GM12865 (cell line): ENCODE data around the gene NUDT2.
"Not testable (repeated sequence)": the region's sequence is repeated elsewhere in the genome, so short reads cannot be mapped to it uniquely, and the experiment has no call there.

Experiments
- DNase-seq: peaks from one replicate; pipeline ENCODE4 v3.0.0; 2010; ENCODE audit warnings: low read depth
- H3K4me3 ChIP-seq: 2 replicates; pipeline ENCODE4 v1.5.1; 2011; ENCODE audit warnings: mild to moderate bottlenecking, low read depth, low read length, control low read depth
- CTCF ChIP-seq: IDR thresholded peaks from 2 replicates; pipeline ENCODE4 v1.5.1; 2011; ENCODE audit warnings: low read length, control low read depth, low read depth, inconsistent platforms; ENCODE audit not compliant: insufficient read depth; ENCODE audit errors: missing control alignments

Gene NUDT2

DNA sequence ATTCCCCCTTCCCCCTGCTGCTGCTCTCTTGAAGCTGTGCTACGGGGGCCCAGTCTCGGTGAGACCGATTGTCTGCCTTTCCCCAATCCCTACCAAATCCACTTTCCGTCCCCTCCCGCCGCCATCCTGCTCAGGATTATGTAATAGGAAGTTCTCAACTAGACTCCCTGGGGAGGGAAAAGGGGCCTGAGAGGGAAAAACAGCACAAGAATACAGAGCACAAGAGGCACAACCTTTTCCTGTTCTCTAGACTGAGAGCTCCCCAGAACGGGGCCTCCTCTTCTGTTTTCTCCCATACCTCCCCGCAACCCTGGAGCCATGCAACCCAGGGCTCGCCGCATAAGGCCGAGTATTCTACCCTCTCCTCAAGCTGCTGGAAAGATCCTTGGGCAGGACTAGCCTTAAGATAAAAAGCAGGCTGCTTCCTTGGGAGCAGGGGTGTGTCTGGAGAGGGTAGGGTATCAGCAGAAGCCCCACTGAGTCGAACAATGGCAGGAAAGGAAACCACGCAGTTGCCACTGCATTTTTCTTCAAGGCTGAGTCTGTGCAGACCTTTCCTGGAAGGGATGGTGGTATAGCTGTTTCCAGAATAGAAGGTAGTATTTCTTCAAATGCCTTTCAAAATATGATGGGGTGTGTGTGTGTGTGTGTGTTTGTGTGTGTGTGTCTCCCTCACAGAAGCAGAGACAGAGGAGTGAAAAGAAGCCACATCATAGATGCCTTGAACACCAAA, 34.4 kb downstream of the NUDT2 start:
- no peak overlapping the region for H3K4me3 ChIP-seq
- TF ChIP-seq CTCF = no peak
- no peak for DNase-seq

- DNase-seq = no peak
- no peak overlapping the region for H3K4me3 ChIP-seq
- no peak for TF ChIP-seq CTCF
Measured at GRCh38 chr9:34365282-34365681, 35.9 kb downstream of the NUDT2 start.

DNA sequence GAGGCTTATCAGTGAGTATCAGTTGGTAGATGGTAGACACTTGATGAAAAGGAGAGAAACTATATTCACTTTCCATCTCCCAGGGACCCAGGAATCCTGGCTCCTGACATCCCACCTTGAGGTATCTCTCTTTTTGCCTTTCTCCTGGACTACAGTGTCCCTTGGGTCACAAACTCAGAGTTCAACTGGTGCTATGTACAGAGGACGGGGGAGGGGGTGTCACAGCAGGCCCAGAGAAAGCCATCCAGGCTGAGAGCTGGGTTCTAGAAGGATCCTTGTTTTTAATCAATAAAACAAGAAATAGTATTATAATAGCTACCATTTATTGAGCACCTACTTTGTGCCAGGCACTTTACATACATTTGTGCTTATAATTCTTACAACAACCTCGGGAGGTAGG, 37.0 kb downstream of the NUDT2 start:
- no peak for TF ChIP-seq CTCF
- H3K4me3 ChIP-seq = no peak overlapping the region
- no peak for DNase-seq

GRCh38 chr9:34367751-34368410, 38.5 kb downstream of the NUDT2 start:
- H3K4me3 ChIP-seq, DNase-seq: not testable (repeated sequence)

GRCh38 chr9:34368796-34369195, 39.4 kb downstream of the NUDT2 start:
- DNase-seq, H3K4me3 ChIP-seq: not testable (repeated sequence)

- no peak overlapping the region for H3K4me3 ChIP-seq
- no peak for DNase-seq
- TF ChIP-seq CTCF = no peak
Measured at GRCh38 chr9:34369636-34370035, 40.3 kb downstream of the NUDT2 start.

DNA sequence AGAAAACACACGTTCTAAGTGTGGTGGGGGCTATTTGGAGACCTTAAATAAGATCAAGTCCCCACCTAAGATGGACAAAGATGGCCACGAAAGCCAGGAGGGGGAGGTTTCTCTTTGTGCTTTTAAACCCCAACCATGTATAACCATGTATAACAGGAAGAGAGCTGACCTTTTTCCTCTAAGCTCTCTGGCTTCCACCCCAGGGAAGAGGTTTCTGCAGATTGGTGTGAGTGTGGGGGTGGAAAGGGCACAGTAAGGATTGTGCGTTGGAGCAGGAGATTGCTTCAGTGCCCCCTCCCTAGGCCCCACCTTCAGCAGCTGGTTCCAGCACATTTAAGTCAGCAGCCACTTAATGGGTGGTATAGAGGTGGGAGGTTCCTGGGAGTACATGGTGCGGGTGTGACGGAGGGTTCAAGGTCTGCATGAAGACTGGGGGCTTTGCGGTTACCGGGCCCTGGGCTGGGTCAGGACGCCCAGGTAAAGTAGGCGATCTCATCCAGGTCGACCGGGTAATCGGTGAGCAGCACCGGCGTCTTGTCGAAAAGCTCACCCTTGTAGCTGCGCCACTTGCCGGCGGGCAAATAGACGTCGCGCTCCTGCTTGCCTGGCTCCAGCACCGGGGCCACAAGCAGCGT, 41.1 kb downstream of the NUDT2 start:
- TF ChIP-seq CTCF = no peak
- H3K4me3 ChIP-seq = no peak overlapping the region
- DNase-seq = no peak
